HAP-1 (cell line): ENCODE data around the gene DIDO1.

Experiments used
- DNase-seq, 2 experiments: peaks; one replicate each; pipeline ENCODE4 v3.0.0-alpha.2; 2016 to 2020; ENCODE audit warnings: low spot score in 2 of 2
- H3K27me3 ChIP-seq: fragments of 250-450 bp; sonication (Bioruptor Pico); 2 replicates; pipeline ENCODE4 v1.5.1; 2020; ENCODE audit warnings: low read depth, mild to moderate bottlenecking, moderate library complexity
- H3K36me3 ChIP-seq: fragments of 250-450 bp; sonication (Bioruptor Pico); replicated peaks from 2 replicates; pipeline ENCODE4 v1.5.1; 2020; ENCODE audit warnings: mild to moderate bottlenecking
- H3K4me1 ChIP-seq: fragments of 250-450 bp; sonication (Bioruptor Pico); 2 replicates; pipeline ENCODE4 v1.5.1; 2020; ENCODE audit warnings: mild to moderate bottlenecking
- H3K4me3 ChIP-seq: fragments of 250-450 bp; sonication (Bioruptor Pico); 2 replicates; pipeline ENCODE4 v1.5.1; 2020; ENCODE audit warnings: mild to moderate bottlenecking, moderate library complexity
- H3K9me3 ChIP-seq: fragments of 250-450 bp; sonication (Bioruptor Pico); 2 replicates; pipeline ENCODE4 v1.5.1; 2020; ENCODE audit warnings: mild to moderate bottlenecking, moderate library complexity
- in situ Hi-C: fragments of 300-500 bp; cut with MboI; formaldehyde crosslinking; loops from 3 replicates; pipeline ENCODE4 v1.14.3; 2020; ENCODE audit warnings: low sequenced_read_pairs, inconsistent platforms, mixed read lengths

DIDO1 gene

DNA sequence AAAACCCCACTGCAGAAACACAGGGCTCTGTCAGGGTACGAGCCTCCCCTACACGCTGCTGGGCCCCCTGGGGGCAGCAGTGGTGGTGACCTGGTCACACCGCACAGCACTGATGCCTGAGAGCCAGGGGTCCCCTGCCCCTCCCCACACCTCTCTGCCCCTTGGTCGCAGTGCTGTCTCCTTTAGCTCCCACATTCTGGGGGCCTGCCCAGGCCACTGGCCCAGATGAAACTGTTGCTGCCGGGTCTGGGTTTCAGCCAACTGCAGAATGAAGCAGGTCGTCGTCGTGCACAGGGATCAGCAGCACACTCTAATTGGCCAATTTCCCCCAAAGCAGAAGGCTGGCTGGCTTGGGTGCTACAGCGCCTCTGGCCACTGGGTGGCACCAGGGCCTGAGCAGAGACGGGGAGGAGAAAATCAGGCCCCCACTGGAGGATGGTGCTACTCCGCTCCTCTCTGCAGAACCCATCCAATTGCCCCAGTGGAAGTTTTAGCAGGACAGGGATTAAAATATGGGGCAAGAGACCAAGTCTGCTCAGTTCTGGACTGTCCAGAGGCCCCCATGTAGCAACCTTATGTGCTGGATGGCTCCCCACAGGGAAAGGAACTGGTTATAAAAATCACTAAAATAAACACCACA lies 26.1 kb downstream of the DIDO1 start:
- Histone ChIP-seq H3K36me3 (peaks cover 63% of the 10 kb centered on the region), H3K9me3 (no peaks in the 10 kb centered on the region), H3K4me3 (no peak overlapping the region), H3K4me1 (no peaks in the 10 kb centered on the region), H3K27me3 (no peaks in the 10 kb centered on the region)
- in situ Hi-C loops, result loop anchor here (10.0 kb wide), 1 partner anchor 105 kb away; the partner anchor contains the start of gene BHLHE23
- peak; percentile 61 to 83 for DNase-seq

DNA sequence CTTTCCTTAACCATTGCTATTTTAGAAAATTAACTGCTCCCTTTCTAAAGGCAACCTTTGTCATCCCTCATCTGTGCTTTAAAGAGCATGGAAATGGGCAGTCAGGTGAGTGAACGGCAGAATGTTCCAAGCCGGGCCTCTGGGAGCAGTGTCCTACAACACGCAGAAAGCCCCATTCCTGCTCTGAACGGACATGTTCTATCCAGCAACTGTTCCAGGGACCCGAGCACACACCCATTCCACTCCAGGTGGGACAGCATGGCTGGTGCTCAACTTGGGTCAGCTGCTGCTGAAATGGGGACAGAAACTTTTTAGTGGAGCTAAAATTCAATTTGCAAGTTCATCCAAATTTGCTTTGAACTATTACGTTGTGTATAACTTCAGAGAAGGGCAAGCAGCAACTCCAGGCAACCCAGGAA lies 26.7 kb downstream of the DIDO1 start:
- no peaks in the 10 kb centered on the region for H3K9me3 ChIP-seq
- no peaks in the 10 kb centered on the region for H3K4me1 ChIP-seq
- peaks cover 63% of the 10 kb centered on the region for H3K36me3 ChIP-seq
- no peaks in the 10 kb centered on the region for H3K27me3 ChIP-seq
- H3K4me3 ChIP-seq, result no peak overlapping the region
- no peak for DNase-seq
- in situ Hi-C loops, result loop anchor here (10.0 kb wide), 1 partner anchor 105 kb away; the partner anchor contains the start of gene BHLHE23

DNA sequence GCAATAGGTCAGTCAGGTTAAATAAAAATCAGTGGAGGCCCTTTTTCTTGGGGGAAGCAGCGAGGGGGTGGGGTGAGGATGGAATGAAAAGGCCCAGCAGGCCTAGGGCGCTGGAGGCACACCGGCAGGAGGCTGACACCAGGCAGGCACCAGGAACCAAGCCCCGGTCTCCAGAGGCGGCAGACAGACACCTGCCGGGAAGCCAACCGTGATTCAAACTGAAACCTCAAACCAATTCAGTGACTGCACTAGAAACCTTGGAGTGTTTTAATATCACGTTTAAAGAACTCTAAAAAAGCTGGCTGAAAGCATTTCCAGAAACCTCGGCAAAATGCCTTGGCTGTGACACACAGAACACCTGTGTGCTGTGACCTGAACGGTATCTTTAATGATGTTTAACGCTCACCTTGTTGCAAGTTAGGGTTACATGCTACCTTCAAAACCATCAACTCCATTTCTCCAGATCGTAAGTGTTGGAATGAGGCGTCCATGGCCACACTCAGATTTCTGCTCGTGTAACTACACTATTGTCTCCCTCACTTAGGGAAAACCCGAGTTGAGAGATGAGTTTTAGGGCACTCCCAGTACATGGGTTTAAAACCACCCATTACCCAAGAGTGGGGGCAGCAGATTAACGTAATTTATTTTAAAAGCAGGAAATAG lies 27.2 kb downstream of the DIDO1 start:
- no peaks in the 10 kb centered on the region for H3K27me3 ChIP-seq
- H3K36me3 ChIP-seq, result peaks cover 63% of the 10 kb centered on the region
- DNase-seq, result no peak
- in situ Hi-C loops, result no loop called here
- H3K4me1 ChIP-seq, result no peaks in the 10 kb centered on the region
- H3K4me3 ChIP-seq, result no peak overlapping the region
- H3K9me3 ChIP-seq, result no peaks in the 10 kb centered on the region

DNA sequence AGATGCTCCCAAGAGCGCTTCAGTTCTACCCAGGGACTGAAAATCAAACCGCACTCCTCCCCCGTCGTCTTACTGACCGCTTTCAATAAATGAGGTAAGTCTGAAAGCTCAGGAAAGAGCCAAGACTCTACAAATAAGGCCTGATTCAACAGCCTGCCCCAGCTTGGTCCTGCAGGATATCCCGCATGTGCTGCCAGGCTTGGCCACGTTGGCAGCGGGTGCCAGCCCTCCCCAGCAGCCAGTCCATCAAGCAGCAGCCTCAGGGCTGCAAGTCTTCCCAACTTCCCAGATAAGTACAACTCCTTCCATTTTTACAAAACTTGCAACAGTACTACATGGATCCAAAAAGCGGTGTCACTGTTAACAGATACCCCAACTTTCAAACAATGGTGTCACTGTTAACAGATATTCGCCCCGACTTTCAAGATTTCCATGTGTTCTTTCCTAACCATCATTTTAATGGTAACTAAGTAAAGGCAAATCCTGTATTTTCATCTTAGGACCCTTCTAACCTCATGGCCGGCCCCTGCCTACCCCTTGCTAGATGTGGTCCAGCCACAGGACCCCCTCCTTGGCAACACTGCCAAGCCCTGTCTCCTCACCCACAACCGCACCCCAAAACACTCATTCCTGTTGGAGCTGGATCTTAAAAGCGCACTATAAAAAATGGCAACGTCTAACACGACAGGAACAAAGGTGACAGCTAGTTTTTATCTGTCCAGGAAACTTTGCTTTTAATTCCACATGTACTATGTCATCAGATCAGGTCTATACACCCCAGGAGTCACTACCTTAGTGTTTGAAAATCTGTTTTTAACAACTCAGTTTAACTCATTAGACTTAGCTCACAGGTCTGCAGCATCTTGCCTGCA lies 28.0 kb downstream of the DIDO1 start:
- H3K4me3 ChIP-seq, result no peak overlapping the region
- H3K9me3 ChIP-seq, result no peaks in the 10 kb centered on the region
- peaks cover 63% of the 10 kb centered on the region for H3K36me3 ChIP-seq
- in situ Hi-C loops, result no loop called here
- no peaks in the 10 kb centered on the region for H3K4me1 ChIP-seq
- no peaks in the 10 kb centered on the region for H3K27me3 ChIP-seq
- no peak for DNase-seq

DNA sequence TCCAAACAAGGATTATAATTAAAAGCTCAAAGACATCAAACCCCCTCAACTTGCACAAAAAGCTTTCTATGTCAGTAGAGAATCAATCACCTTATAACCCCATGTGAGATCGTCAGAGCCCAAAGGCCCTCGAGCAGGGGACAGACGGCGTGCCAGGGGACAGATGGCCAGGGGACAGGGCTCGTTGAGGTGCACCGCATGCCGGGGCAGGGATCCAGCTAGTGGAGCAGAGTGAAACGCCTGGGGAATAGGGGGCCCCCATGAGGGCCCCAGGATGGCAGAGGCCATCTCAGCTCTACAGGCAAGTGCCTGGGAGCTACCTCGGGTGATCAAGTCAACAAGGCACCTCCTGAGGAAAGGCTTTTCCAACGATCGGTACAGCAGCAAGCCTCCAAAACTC lies 28.6 kb downstream of the DIDO1 start:
- Histone ChIP-seq H3K9me3 (no peaks in the 10 kb centered on the region), H3K4me1 (no peaks in the 10 kb centered on the region), H3K4me3 (no peak overlapping the region), H3K27me3 (no peaks in the 10 kb centered on the region), H3K36me3 (peaks cover 62% of the 10 kb centered on the region)
- no peak for DNase-seq
- in situ Hi-C loops, result no loop called here

DNA sequence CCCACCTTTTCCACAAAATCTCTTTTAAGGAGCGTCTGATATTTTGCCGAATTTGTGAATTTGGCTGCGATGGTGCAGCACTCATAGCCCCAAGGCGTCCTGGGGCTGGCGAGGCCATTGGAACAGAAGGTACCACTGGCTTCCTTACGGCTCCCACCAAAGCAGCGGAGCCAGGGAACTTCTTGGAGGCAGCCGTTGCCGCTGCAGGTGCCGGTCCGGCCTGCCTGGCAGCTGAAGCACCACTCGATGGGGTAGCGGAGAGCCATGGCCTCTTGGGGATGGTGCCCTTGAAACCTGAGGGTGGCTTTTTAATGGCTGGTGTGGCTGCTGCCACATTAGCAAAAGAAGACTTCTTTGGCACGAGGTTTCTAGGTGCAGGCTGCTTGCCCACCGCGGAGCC lies 29.8 kb downstream of the DIDO1 start:
- Histone ChIP-seq H3K4me3 (no peak overlapping the region), H3K9me3 (no peaks in the 10 kb centered on the region), H3K36me3 (peaks cover 62% of the 10 kb centered on the region), H3K4me1 (no peaks in the 10 kb centered on the region), H3K27me3 (no peaks in the 10 kb centered on the region)
- in situ Hi-C loops, result no loop called here
- DNase-seq, result no peak

DNA sequence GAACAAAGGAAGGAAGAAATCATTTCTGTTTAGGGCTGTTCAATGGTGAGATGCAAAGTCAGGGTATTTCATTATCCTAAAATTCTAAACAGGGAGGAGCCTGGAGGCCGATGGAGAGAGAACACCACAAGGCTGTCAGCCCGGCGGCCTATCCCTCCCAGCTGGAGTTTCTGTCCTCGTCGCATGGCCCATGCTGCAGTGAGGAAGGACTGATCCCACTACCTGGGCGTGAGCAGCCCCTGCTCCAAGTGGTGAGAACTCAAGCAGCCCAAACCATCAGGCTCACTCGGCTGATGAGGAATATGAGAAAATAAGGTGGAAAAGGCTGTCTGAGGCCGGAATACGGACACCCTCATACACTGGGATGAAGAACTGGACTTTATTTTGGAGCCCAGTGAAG lies 30.8 kb downstream of the DIDO1 start:
- DNase-seq, result no peak
- in situ Hi-C loops, result no loop called here
- H3K4me1 ChIP-seq, result no peaks in the 10 kb centered on the region
- no peaks in the 10 kb centered on the region for H3K9me3 ChIP-seq
- H3K27me3 ChIP-seq, result no peaks in the 10 kb centered on the region
- peaks cover 66% of the 10 kb centered on the region for H3K36me3 ChIP-seq
- no peak overlapping the region for H3K4me3 ChIP-seq

DNA sequence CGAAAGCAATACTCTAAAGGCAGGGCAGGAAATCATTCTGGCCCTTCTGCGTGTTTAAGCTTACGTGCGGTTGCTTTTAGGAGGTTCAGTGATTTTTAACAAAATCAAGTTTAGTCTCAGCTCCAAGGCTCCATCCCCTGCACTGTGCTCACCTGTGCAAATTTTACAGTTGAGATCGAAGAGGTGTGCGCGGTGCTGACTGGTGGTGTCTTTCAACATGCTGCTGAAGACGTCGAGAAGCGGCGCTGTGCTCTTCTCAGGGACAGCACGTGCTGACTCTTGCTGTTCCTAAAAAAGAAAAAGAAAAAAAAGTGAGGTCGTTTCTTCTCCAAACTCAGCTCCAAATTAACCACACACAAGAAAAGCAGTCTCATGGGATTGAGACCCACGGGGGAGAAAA lies 32.0 kb downstream of the DIDO1 start:
- H3K4me3 ChIP-seq, result no peak overlapping the region
- H3K4me1 ChIP-seq, result no peaks in the 10 kb centered on the region
- no peaks in the 10 kb centered on the region for H3K27me3 ChIP-seq
- H3K9me3 ChIP-seq, result no peaks in the 10 kb centered on the region
- in situ Hi-C loops, result no loop called here
- no peak for DNase-seq
- H3K36me3 ChIP-seq, result peaks cover 78% of the 10 kb centered on the region

DNA sequence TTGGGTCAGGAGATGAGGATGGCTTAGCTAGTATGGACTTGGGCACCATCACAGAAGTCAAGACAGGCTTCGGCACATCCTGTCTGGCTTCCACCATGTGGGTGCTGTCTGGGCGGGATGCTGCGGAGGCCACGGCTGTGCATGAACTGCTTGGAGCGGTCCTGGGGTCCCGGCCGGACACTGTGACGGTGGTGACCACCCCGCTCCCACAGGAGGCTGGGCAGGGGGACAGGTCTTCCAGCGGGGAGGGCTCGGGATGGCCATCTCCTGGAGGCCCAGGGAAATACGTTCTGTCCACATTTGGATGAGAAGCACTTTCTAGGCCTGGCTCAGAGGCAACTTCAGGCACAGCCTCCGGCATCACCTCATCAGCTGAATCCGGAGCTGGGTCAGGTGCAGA lies 32.6 kb downstream of the DIDO1 start:
- DNase-seq, result no peak
- H3K9me3 ChIP-seq, result no peaks in the 10 kb centered on the region
- no peaks in the 10 kb centered on the region for H3K27me3 ChIP-seq
- peaks cover 84% of the 10 kb centered on the region for H3K36me3 ChIP-seq
- H3K4me1 ChIP-seq, result no peaks in the 10 kb centered on the region
- in situ Hi-C loops, result no loop called here
- H3K4me3 ChIP-seq, result no peak overlapping the region

DNA sequence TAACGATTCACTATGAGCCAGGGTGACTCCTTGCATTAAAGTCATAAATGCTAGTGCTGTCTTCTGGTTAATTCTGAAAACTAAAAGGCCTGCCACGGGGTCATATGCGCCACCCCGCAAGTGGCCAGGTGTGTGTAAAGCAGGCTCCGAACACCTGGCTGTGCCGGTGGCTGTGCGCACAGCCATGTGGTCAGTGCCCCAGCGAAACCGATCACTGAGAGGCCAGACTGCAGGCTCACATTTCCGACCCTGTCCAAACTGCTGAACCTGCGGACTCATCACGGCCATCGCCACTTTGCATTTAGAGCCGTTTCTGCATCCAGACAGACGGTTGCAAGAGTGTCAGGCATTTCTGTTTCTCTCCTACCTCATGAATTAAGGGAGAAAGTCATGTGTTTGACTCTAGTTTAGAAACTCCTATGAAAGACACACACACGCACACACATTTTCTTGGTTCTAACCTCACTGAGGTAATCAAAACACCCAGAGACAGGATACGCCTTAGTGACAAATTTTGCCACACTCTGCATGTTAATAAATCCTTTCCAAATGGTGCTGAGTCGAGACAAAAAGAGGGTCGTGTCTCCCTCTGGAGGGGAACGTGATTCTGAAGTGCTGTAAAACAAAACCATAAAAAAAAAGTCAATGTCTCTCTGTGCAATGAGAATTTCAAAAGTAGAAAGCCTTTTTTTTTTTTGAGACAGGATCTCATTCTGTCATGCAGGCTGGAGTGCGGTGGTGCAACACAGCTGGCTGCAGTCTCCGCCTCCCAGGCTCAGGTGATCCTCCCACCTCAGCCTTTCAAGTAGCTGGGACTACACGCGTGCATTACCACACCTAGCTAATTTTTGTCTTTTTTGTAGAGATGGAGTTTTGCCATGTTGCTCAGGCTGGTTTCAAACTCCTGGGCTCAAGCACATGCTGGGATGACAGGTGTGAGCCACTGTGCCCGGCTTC lies 33.7 kb downstream of the DIDO1 start:
- DNase-seq, result no peak
- no peaks in the 10 kb centered on the region for H3K27me3 ChIP-seq
- no peaks in the 10 kb centered on the region for H3K9me3 ChIP-seq
- peaks cover 95% of the 10 kb centered on the region for H3K36me3 ChIP-seq
- in situ Hi-C loops, result no loop called here
- H3K4me1 ChIP-seq, result no peaks in the 10 kb centered on the region
- no peak overlapping the region for H3K4me3 ChIP-seq

DNA sequence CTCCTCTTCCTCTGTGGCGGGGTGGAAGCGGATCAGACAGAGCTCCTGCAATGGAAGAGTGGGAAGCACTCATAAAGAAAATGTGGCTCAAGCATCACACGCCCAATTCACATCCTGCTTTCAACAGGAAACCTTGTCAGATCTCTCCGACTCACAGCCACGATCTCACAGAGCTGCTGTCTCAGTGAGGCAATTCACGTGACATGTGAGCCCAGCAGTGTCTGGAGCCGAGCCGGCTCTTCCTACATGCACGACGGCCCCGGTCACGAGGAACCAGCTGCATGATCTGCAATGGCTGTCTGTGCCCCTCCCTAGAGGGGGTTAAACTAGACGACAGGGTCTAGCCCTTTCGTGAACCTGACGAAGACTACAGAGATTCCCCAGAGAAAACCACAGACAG lies 35.2 kb downstream of the DIDO1 start:
- DNase-seq, result no peak
- H3K9me3 ChIP-seq, result no peaks in the 10 kb centered on the region
- in situ Hi-C loops, result no loop called here
- peaks cover 91% of the 10 kb centered on the region for H3K36me3 ChIP-seq
- no peaks in the 10 kb centered on the region for H3K27me3 ChIP-seq
- no peak overlapping the region for H3K4me3 ChIP-seq
- H3K4me1 ChIP-seq, result no peaks in the 10 kb centered on the region

DNA sequence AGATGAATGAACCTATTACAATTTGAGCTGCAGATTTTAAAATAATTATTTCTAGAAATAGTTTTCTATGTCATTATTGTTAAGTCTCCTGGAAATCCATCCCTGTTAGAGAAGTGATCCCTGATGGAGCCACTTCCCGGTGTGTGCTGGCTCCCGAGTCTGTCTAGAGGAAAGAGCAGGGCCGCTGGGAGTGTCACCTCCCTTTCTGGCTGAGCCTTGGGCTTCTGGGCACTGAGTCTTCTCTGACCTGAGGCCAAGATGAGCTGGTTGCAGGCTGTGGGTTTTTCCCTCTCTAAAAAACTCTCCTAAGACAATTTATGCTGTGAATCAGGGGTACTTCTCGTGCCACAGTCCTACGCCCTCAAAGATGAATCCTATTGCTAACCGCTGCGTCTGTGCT lies 35.9 kb downstream of the DIDO1 start:
- no peak for DNase-seq
- peaks cover 84% of the 10 kb centered on the region for H3K36me3 ChIP-seq
- H3K9me3 ChIP-seq, result no peaks in the 10 kb centered on the region
- in situ Hi-C loops, result no loop called here
- H3K27me3 ChIP-seq, result no peaks in the 10 kb centered on the region
- H3K4me1 ChIP-seq, result no peaks in the 10 kb centered on the region
- H3K4me3 ChIP-seq, result no peak overlapping the region

DNA sequence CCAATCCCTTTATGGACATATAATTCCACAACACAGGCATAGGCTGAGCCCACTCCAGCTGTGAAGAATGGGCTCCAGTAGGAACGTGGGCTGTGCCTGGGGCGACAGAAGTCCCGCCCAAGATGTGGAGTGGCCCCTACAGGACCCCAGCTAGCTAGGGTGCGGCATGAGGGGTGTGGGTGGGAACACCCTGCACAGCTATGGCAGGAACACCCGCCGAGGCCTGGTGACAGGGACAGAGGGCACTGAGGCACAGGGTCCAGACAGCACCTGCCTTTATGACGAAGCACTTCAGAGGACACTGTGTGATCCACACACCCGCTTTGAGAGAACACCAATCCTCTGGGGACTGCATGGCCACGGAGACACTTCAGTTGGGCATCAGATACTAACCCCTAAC lies 36.4 kb downstream of the DIDO1 start:
- H3K9me3 ChIP-seq, result no peaks in the 10 kb centered on the region
- DNase-seq, result no peak
- H3K4me1 ChIP-seq, result no peaks in the 10 kb centered on the region
- in situ Hi-C loops, result no loop called here
- H3K36me3 ChIP-seq, result peaks cover 79% of the 10 kb centered on the region
- no peak overlapping the region for H3K4me3 ChIP-seq
- H3K27me3 ChIP-seq, result no peaks in the 10 kb centered on the region
